Small intestine (tissue), 7 donors: ENCODE measurements around the gene SRC. TPM values are rescaled to one million over a fixed set of nuclear protein-coding genes. Genes with fewer than 3 reads are reported as not detected.

Source experiments
- DNase-seq, 2 donors: peaks; one replicate each; pipeline versions ENCODE4 v3.0.0 to v3.0.0-alpha.2; 2013
- FAIRE-seq: peaks from 2 replicates; lab custom pipeline; 2012; peaks lifted over from hg19 to GRCh38; lab: Jason Lieb, UNC
- H3K27ac ChIP-seq, 3 donors: one replicate each; pipeline ENCODE4 v1.5.1; 2013; ENCODE audit warnings: low read length in 2 of 3, mild to moderate bottlenecking in 2 of 3, control low read depth in 1 of 3, inconsistent platforms in 1 of 3, low read depth in 1 of 3, moderate library complexity in 1 of 3
- H3K27me3 ChIP-seq, 3 donors: one replicate each; pipeline ENCODE4 v1.6.1; 2013; ENCODE audit warnings: low read length in 3 of 3, inconsistent platforms in 1 of 3; ENCODE audit not compliant: control insufficient read depth in 3 of 3, insufficient read depth in 3 of 3
- H3K36me3 ChIP-seq, 3 donors: one replicate each; pipeline ENCODE4 v1.6.1; 2013; ENCODE audit warnings: low read length in 3 of 3, inconsistent platforms in 1 of 3, low read depth in 1 of 3, mild to moderate bottlenecking in 1 of 3, moderate library complexity in 1 of 3; ENCODE audit not compliant: control insufficient read depth in 3 of 3, insufficient read depth in 2 of 3
- H3K4me1 ChIP-seq, 3 donors: one replicate each; pipeline ENCODE4 v1.6.1; 2013; ENCODE audit warnings: low read length in 2 of 3, inconsistent platforms in 1 of 3, low read depth in 1 of 3, mild to moderate bottlenecking in 1 of 3, moderate library complexity in 1 of 3; ENCODE audit not compliant: control insufficient read depth in 3 of 3, insufficient read depth in 2 of 3
- H3K4me3 ChIP-seq, 3 donors: one replicate each; pipeline ENCODE4 v1.5.1; 2013; ENCODE audit warnings: low read length in 3 of 3, control low read depth in 1 of 3, inconsistent platforms in 1 of 3, low read depth in 1 of 3, mild to moderate bottlenecking in 1 of 3, moderate library complexity in 1 of 3
- H3K9me3 ChIP-seq, 2 donors: one replicate each; pipeline ENCODE4 v1.6.1; 2013; ENCODE audit warnings: low read depth in 1 of 2, low read length in 1 of 2; ENCODE audit not compliant: control insufficient read depth in 2 of 2, insufficient read depth in 1 of 2
- WGBS, 3 donors: extraction: QIAGEN DNeasy Blood & Tissue Kit; methylation state at CpG; one replicate each; pipeline ENCODE4 v1.1.7; 2013; 5-methylcytosine and 5-hydroxymethylcytosine counted together
- polyA plus RNA-seq, 4 donors: library from polyadenylated mRNA; stranded (reverse) in 3 of 4; unstranded in 1 of 4; fragments of 200-250 nt in 3 of 4; fragments of 120-200 nt in 1 of 4; gene quantifications; one replicate each; pipeline versions ENCODE4 v1.2.1 to v1.2.3, GENCODE V29; 2013
- donor health status: healthy with polysubstance abuse.
- donor health status: control.
- donor health status: control.
- donor health status: Bipolar disorder and iron deficiency.
- donor health status: healthy.

SRC gene
- polyA plus RNA-seq, 4 donors: 70.8 to 173 (median 95.3) TPM

- no peak overlapping the region for H3K4me3 ChIP-seq
- H3K9me3 ChIP-seq: no peaks in the 10 kb centered on the region
- FAIRE-seq: no peak
- peaks cover 10 to 46% (median 12%) of the 10 kb centered on the region in 3 donors for H3K4me1 ChIP-seq
- DNase-seq: no peak
- H3K27ac ChIP-seq: peak overlapping the region in 1 of 3 donors; percentile 42
- WGBS, 3 donors: 87 to 91% (median 89%) methylated on average over 13 of the region's 13 CpGs
- peaks cover 0 to 100% (median 0%) of the 10 kb centered on the region in 3 donors for H3K36me3 ChIP-seq
- no peaks in the 10 kb centered on the region for H3K27me3 ChIP-seq
Measured at GRCh38 chr20:37353285-37353849, 7.4 kb downstream of the SRC start.

- H3K4me3 ChIP-seq: peak overlapping the region in 1 of 3 donors; percentile 37
- H3K27ac ChIP-seq: peak overlapping the region in 2 of 3 donors; percentile 79 to 84
- DNase-seq (peak; percentile 42 to 96), FAIRE-seq (no peak)
- H3K27me3 ChIP-seq: no peaks in the 10 kb centered on the region
- H3K4me1 ChIP-seq: peaks cover 8 to 48% (median 12%) of the 10 kb centered on the region in 3 donors
- peaks cover 0 to 100% (median 0%) of the 10 kb centered on the region in 3 donors for H3K36me3 ChIP-seq
- H3K9me3 ChIP-seq: no peaks in the 10 kb centered on the region
- 25 to 64% (median 51%) methylated on average over 18 of the region's 18 CpGs for WGBS, 3 donors
Measured at GRCh38 chr20:37354210-37355195, 8.6 kb downstream of the SRC start.

GRCh38 chr20:37355252-37356180, 9.6 kb downstream of the SRC start:
- peaks cover 0 to 97% (median 0%) of the 10 kb centered on the region in 3 donors for H3K36me3 ChIP-seq
- H3K4me1 ChIP-seq: peaks cover 8 to 47% (median 12%) of the 10 kb centered on the region in 3 donors
- FAIRE-seq (no peak), DNase-seq (peak in 1 of 2 donors; percentile 60)
- H3K9me3 ChIP-seq: no peaks in the 10 kb centered on the region
- H3K27ac ChIP-seq: peak overlapping the region in 1 of 3 donors; percentile 84
- no peaks in the 10 kb centered on the region for H3K27me3 ChIP-seq
- H3K4me3 ChIP-seq: peak overlapping the region in 1 of 3 donors; percentile 37
- WGBS, 3 donors: 48 to 73% (median 59%) methylated on average over 15 of the region's 15 CpGs

GRCh38 chr20:37356387-37356786, 10.4 kb downstream of the SRC start:
- no peak overlapping the region for H3K4me3 ChIP-seq
- peaks cover 8 to 51% (median 12%) of the 10 kb centered on the region in 3 donors for H3K4me1 ChIP-seq
- H3K27ac ChIP-seq: peak overlapping the region; percentile 2 to 14 (median 13)
- H3K27me3 ChIP-seq: no peaks in the 10 kb centered on the region
- H3K36me3 ChIP-seq: peaks cover 0 to 97% (median 2%) of the 10 kb centered on the region in 3 donors
- FAIRE-seq (no peak), DNase-seq (no peak)
- WGBS, 3 donors: 32 to 40% (median 34%) methylated on average over 8 of the region's 8 CpGs
- no peaks in the 10 kb centered on the region for H3K9me3 ChIP-seq

GRCh38 chr20:37356961-37357371, 11.0 kb downstream of the SRC start:
- H3K4me1 ChIP-seq: peaks cover 8 to 51% (median 12%) of the 10 kb centered on the region in 3 donors
- peak overlapping the region; percentile 2 to 46 (median 13) for H3K27ac ChIP-seq
- 70 to 84% (median 78%) methylated on average over 9 to 11 of the region's 11 CpGs for WGBS, 3 donors
- H3K9me3 ChIP-seq: no peaks in the 10 kb centered on the region
- no peak overlapping the region for H3K4me3 ChIP-seq
- DNase-seq (no peak), FAIRE-seq (no peak)
- H3K27me3 ChIP-seq: no peaks in the 10 kb centered on the region
- peaks cover 0 to 96% (median 3%) of the 10 kb centered on the region in 3 donors for H3K36me3 ChIP-seq

GRCh38 chr20:37357481-37358365, 11.8 kb downstream of the SRC start:
- Histone ChIP-seq H3K4me3 (no peak overlapping the region), H3K27me3 (no peaks in the 10 kb centered on the region), H3K4me1 (peaks cover 8 to 50% (median 12%) of the 10 kb centered on the region in 3 donors), H3K27ac (peak overlapping the region in 1 of 3 donors; percentile 46), H3K9me3 (no peaks in the 10 kb centered on the region), H3K36me3 (peaks cover 0 to 96% (median 3%) of the 10 kb centered on the region in 3 donors)
- DNase-seq: no peak
- no peak for FAIRE-seq
- WGBS, 3 donors: 75 to 88% (median 81%) methylated on average over 15 of the region's 15 CpGs

GRCh38 chr20:37358366-37359150, 12.6 kb downstream of the SRC start:
- Histone ChIP-seq H3K36me3 (peaks cover 0 to 96% (median 3%) of the 10 kb centered on the region in 3 donors), H3K4me1 (peaks cover 8 to 42% (median 12%) of the 10 kb centered on the region in 3 donors), H3K9me3 (no peaks in the 10 kb centered on the region), H3K4me3 (no peak overlapping the region), H3K27me3 (no peaks in the 10 kb centered on the region), H3K27ac (no peak overlapping the region)
- WGBS, 3 donors: 50 to 62% (median 55%) methylated on average over 22 to 23 of the region's 23 CpGs
- FAIRE-seq: no peak
- no peak for DNase-seq
